NCI-H524 treated with DMSO at 0.1 percent for 48 hours (cell line): ENCODE measurements around the gene VSTM5.
A peak's percentile ranks its signal among the peaks of the same experiment; 100 is the strongest.
"Not testable (repeated sequence)": the region's sequence is repeated elsewhere in the genome, so short reads cannot be mapped to it uniquely, and the experiment has no call there.

ENCODE experiments used
- DNase-seq: peaks from one replicate; lab custom pipeline; 2025; lab: John Stamatoyannopoulos, UW

The VSTM5 gene

GRCh38 chr11:93796441-93797231, 53.8 kb downstream of the VSTM5 start:
- DNase-seq: no peak

GRCh38 chr11:93791493-93791892, 58.9 kb downstream of the VSTM5 start:
- DNase-seq: no peak

- no peak for DNase-seq
These were observed 65.5 kb downstream of the VSTM5 start for GRCh38 chr11:93784935-93785360.

- peak; percentile 17 for DNase-seq
These were observed 66.1 kb downstream of the VSTM5 start, which contains the start of gene MED17 for GRCh38 chr11:93784145-93784934. Gene MED17, plus strand, starts transcription at chr11:93784282. Its CDS starts 232 bp downstream, at chr11:93784514.

- no peak for DNase-seq
These were observed 66.7 kb downstream of the VSTM5 start for GRCh38 chr11:93783765-93784144.

- no peak for DNase-seq
These were observed 67.1 kb downstream of the VSTM5 start for GRCh38 chr11:93783362-93783761.

- DNase-seq: no peak
These were observed 75.1 kb downstream of the VSTM5 start for GRCh38 chr11:93775289-93775688.

GRCh38 chr11:93774560-93774959, 75.9 kb downstream of the VSTM5 start:
- not testable (repeated sequence) for DNase-seq

GRCh38 chr11:93773601-93774200, 76.7 kb downstream of the VSTM5 start:
- DNase-seq: no peak

GRCh38 chr11:93773045-93773477, 77.4 kb downstream of the VSTM5 start:
- DNase-seq: no peak

- DNase-seq: no peak
These were observed 78.3 kb downstream of the VSTM5 start for GRCh38 chr11:93772123-93772522.

GRCh38 chr11:93770160-93770559, 80.3 kb downstream of the VSTM5 start:
- DNase-seq: no peak
